B cell (primary cell): Measurements from ENCODE around the gene MORN1. TPM values are rescaled to one million over a fixed set of nuclear protein-coding genes. Genes with fewer than 3 reads are reported as not detected.

Source experiments
- ATAC-seq: fragments of 200-7000 bp; cut with Tn5 transposase; one replicate; pipeline ENCODE4 v1.10.0; 2021; ENCODE audit warnings: low read depth, mild to moderate bottlenecking, moderate number of reproducible peaks, moderate library complexity
- CTCF ChIA-PET: fragments of 350-600 bp; sonication (Branson Sonifier 250); formaldehyde crosslinking; loops from one replicate; lab custom pipeline; 2021; ENCODE audit warnings: antibody characterized with exemption, inconsistent platforms; lab: Charles Lee
- POLR2A ChIA-PET: fragments of 350-600 bp; sonication (Branson Sonifier 250); formaldehyde crosslinking; loops from one replicate; lab custom pipeline; 2021; ENCODE audit warnings: antibody characterized with exemption; lab: Charles Lee
- DNase-seq: peaks from one replicate; pipeline ENCODE4 v3.0.0; 2013
- H2AFZ ChIP-seq: 2 replicates; pipeline ENCODE4 v1.6.1; 2012; ENCODE audit warnings: mild to moderate bottlenecking, low read depth, low read length; ENCODE audit not compliant: insufficient read depth, poor library complexity, severe bottlenecking
- H3K27ac ChIP-seq, 2 donors: 1 replicate in 1 of 2; 2 replicates in 1 of 2; pipeline ENCODE4 v1.5.1; 2012 to 2013; ENCODE audit warnings: low read length in 2 of 2, mild to moderate bottlenecking in 2 of 2, moderate library complexity in 1 of 2
- H3K27me3 ChIP-seq, 4 experiments: fragments of 200-600 bp in 1 of 4; sonication (generic) in 1 of 4; replicated peaks in 1 of 4; 1 replicate in 2 of 4; 2 replicates in 2 of 4; pipeline versions ENCODE4 v1.6.1 to v1.7.0; 2013 to 2016; ENCODE audit warnings: low read length in 3 of 4, mild to moderate bottlenecking in 2 of 4, mixed read lengths in 1 of 4, moderate library complexity in 1 of 4; ENCODE audit not compliant: insufficient read depth in 4 of 4, control insufficient read depth in 3 of 4; ENCODE audit errors: control extremely low read depth in 1 of 4
- H3K36me3 ChIP-seq, 2 experiments: replicated peaks in 1 of 2; 1 replicate in 1 of 2; 2 replicates in 1 of 2; pipeline versions ENCODE4 v1.6.1 to v1.7.1; 2013; ENCODE audit warnings: low read length in 1 of 2; ENCODE audit not compliant: insufficient read depth in 2 of 2, control insufficient read depth in 1 of 2; ENCODE audit errors: control extremely low read depth in 1 of 2, extremely low read depth in 1 of 2
- H3K4me1 ChIP-seq, 2 donors: fragments of 200-600 bp in 1 of 2; sonication (generic) in 1 of 2; 1 replicate in 1 of 2; 2 replicates in 1 of 2; pipeline versions ENCODE4 v1.5.1 to v1.6.1; 2013 to 2017; ENCODE audit warnings: low read length in 2 of 2; ENCODE audit not compliant: control insufficient read depth in 2 of 2, insufficient read depth in 2 of 2
- H3K4me2 ChIP-seq: replicated peaks from 2 replicates; pipeline ENCODE3; 2012; ENCODE audit warnings: mild to moderate bottlenecking, low read depth, low read length; ENCODE audit not compliant: poor library complexity, severe bottlenecking
- H3K4me3 ChIP-seq, 5 experiments: fragments of 200-600 bp in 1 of 5; sonication (generic) in 1 of 5; 1 replicate in 3 of 5; 2 replicates in 2 of 5; pipeline versions ENCODE4 v1.5.1 to v1.7.0; 2011 to 2016; ENCODE audit warnings: low read length in 4 of 5, mild to moderate bottlenecking in 4 of 5, low read depth in 2 of 5, control low read depth in 1 of 5, moderate library complexity in 1 of 5; ENCODE audit not compliant: insufficient read depth in 1 of 5; ENCODE audit errors: control extremely low read depth in 1 of 5, extremely low read depth in 1 of 5
- H3K79me2 ChIP-seq: fragments of 200-600 bp; sonication (generic); one replicate; pipeline ENCODE4 v1.6.0; 2016; ENCODE audit warnings: low read length; ENCODE audit not compliant: control insufficient read depth, insufficient read depth
- H3K9ac ChIP-seq: fragments of 200-600 bp; sonication (generic); 2 replicates; pipeline ENCODE4 v1.6.1; 2017; ENCODE audit warnings: mild to moderate bottlenecking, low read length, moderate library complexity
- H3K9me3 ChIP-seq, 3 donors: one replicate each; pipeline versions ENCODE4 v1.6.1 to v1.7.1; 2013; ENCODE audit warnings: low read length in 2 of 3; ENCODE audit not compliant: control insufficient read depth in 2 of 3, insufficient read depth in 1 of 3; ENCODE audit errors: control extremely low read depth in 1 of 3
- H4K20me1 ChIP-seq: 2 replicates; pipeline ENCODE4 v1.6.0; 2012; ENCODE audit warnings: mild to moderate bottlenecking, low read length; ENCODE audit not compliant: insufficient read depth, control insufficient read depth, poor library complexity, severe bottlenecking
- H3K27ac Mint-ChIP-seq: one replicate; pipeline ENCODE4 v1.8.0; 2021; ENCODE audit warnings: mixed read lengths
- H3K27me3 Mint-ChIP-seq: one replicate; pipeline ENCODE4 v1.8.0; 2021; ENCODE audit warnings: mixed read lengths
- H3K4me1 Mint-ChIP-seq: one replicate; pipeline ENCODE4 v1.8.0; 2021; ENCODE audit warnings: mixed read lengths
- H3K4me3 Mint-ChIP-seq: one replicate; pipeline ENCODE4 v1.8.0; 2021; ENCODE audit warnings: mixed read lengths
- H3K9me3 Mint-ChIP-seq: one replicate; pipeline ENCODE4 v1.8.0; 2022; ENCODE audit warnings: mixed read lengths; ENCODE audit not compliant: insufficient read depth
- EZH2 ChIP-seq: IDR thresholded peaks from 2 replicates; pipeline ENCODE4 v1.6.1; 2012; ENCODE audit warnings: borderline replicate concordance, low read depth, mild to moderate bottlenecking, moderate library complexity, low read length; ENCODE audit not compliant: insufficient read depth, poor library complexity, severe bottlenecking
- WGBS: methylation state at CpG from one replicate; pipeline ENCODE4 v1.1.5; 2013; ENCODE audit warnings: missing lambda C conversion rate; ENCODE audit not compliant: insufficient coverage; 5-methylcytosine and 5-hydroxymethylcytosine counted together
- intact Hi-C: fragments of 100-400 bp; cut with micrococcal nuclease; formaldehyde crosslinking; loops from one replicate; pipeline ENCODE4 v1.10.0; 2022
- polyA plus RNA-seq: library from polyadenylated mRNA; depleted of rRNA; stranded (reverse); fragments of >200 nt; gene quantifications from 2 replicates; pipeline ENCODE4 v1.2.3, GENCODE V29; 2012
- total RNA-seq, 2 donors: library from RNA; stranded (reverse); fragments of 120-200 nt in 1 of 2; gene quantifications; 1 replicate in 1 of 2; 2 replicates in 1 of 2; pipeline versions ENCODE4 v1.2.3 to v1.2.4, GENCODE V29; 2013 to 2022
- TF ChIP-seq, protein P1 (sequence below): fragments of 200-600 bp; IDR thresholded peaks from one replicate; pipeline ENCODE4 v1.8.0; 2022; ENCODE audit warnings: antibody characterized with exemption, mild to moderate bottlenecking

Gene MORN1
- total and polyA plus RNA-seq, 2 donors (not counting 1 experiment from before 2014, with no cell fraction given): 10.2 to 32.6 TPM

GRCh38 chr1:2419416-2419815, 28.1 kb upstream of the MORN1 start:
- Histone ChIP-seq H4K20me1 (no peaks in the 10 kb centered on the region), H3K9ac (no peak overlapping the region), H3K79me2 (no peaks in the 10 kb centered on the region), H3K27ac (no peak overlapping the region), H3K27me3 (no peaks in the 10 kb centered on the region), H3K4me2 (no peak overlapping the region), H3K9me3 (peaks cover 0 to 9% (median 3%) of the 10 kb centered on the region in 3 donors), H3K4me1 (peaks cover 25 to 28% of the 10 kb centered on the region in 2 donors), H2AFZ (no peak overlapping the region), H3K36me3 (no peaks in the 10 kb centered on the region), H3K4me3 (no peak overlapping the region)
- no peak for ATAC-seq
- WGBS: 85% methylated on average over 9 of the region's 16 CpGs
- Mint-ChIP-seq H3K4me1 (peaks cover 24% of the 10 kb centered on the region), H3K9me3 (no peaks in the 10 kb centered on the region), H3K27ac (no peak overlapping the region), H3K4me3 (no peak overlapping the region), H3K27me3 (no peaks in the 10 kb centered on the region)
- POLR2A ChIA-PET: no interaction called here
- CTCF ChIA-PET: interaction anchor here (0.6 to 5.4 kb wide), 2 partner anchors 118 to 127 kb away, joined by 3 to 53 read pairs; no protein-coding TSS in a partner anchor
- no peak for DNase-seq
- TF ChIP-seq, protein P1, sequence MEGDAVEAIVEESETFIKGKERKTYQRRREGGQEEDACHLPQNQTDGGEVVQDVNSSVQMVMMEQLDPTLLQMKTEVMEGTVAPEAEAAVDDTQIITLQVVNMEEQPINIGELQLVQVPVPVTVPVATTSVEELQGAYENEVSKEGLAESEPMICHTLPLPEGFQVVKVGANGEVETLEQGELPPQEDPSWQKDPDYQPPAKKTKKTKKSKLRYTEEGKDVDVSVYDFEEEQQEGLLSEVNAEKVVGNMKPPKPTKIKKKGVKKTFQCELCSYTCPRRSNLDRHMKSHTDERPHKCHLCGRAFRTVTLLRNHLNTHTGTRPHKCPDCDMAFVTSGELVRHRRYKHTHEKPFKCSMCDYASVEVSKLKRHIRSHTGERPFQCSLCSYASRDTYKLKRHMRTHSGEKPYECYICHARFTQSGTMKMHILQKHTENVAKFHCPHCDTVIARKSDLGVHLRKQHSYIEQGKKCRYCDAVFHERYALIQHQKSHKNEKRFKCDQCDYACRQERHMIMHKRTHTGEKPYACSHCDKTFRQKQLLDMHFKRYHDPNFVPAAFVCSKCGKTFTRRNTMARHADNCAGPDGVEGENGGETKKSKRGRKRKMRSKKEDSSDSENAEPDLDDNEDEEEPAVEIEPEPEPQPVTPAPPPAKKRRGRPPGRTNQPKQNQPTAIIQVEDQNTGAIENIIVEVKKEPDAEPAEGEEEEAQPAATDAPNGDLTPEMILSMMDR: no peak
- no peak for TF ChIP-seq EZH2
- intact Hi-C loops: loop anchor here (10.0 kb wide), 1 partner anchor 1205 kb away; the partner anchor contains the start of gene TPRG1L

GRCh38 chr1:2418791-2419320, 27.5 kb upstream of the MORN1 start:
- H4K20me1 ChIP-seq: no peaks in the 10 kb centered on the region

More at GRCh38 chr1:2418791-2419320, 27.5 kb upstream of the MORN1 start:
- TF ChIP-seq, protein P1: no peak
- no peak for TF ChIP-seq EZH2
- ChIA-PET POLR2A (no interaction called here), CTCF (interaction anchor here (0.6 to 5.4 kb wide), 2 partner anchors 119 to 128 kb away, joined by 3 to 53 read pairs; no protein-coding TSS in a partner anchor)
- H3K27me3 ChIP-seq: no peaks in the 10 kb centered on the region
- H3K9ac ChIP-seq: no peak overlapping the region
- peaks cover 31 to 34% of the 10 kb centered on the region in 2 donors for H3K4me1 ChIP-seq
- no peaks in the 10 kb centered on the region for H3K36me3 ChIP-seq
- no peak overlapping the region for H3K27ac ChIP-seq
- ATAC-seq: no peak
- WGBS: 92% methylated on average over 16 of the region's 16 CpGs
- Mint-ChIP-seq H3K27ac (no peak overlapping the region), H3K4me1 (peaks cover 30% of the 10 kb centered on the region), H3K9me3 (no peaks in the 10 kb centered on the region), H3K4me3 (no peak overlapping the region), H3K27me3 (no peaks in the 10 kb centered on the region)
- no peak overlapping the region for H3K4me3 ChIP-seq
- H3K79me2 ChIP-seq: no peaks in the 10 kb centered on the region
- no peak overlapping the region for H2AFZ ChIP-seq
- no peak for DNase-seq
- intact Hi-C loops: loop anchor here (10.0 kb wide), 1 partner anchor 1206 kb away; the partner anchor contains the start of gene TPRG1L
- H3K4me2 ChIP-seq: no peak overlapping the region
- peaks cover 0 to 9% (median 3%) of the 10 kb centered on the region in 3 donors for H3K9me3 ChIP-seq
